Activated B cell treated with CpG ODN at 0.5 μM for 24 hours (primary cell): ENCODE measurements around the gene TECTA. TPM values are rescaled to one million over a fixed set of nuclear protein-coding genes. Genes with fewer than 3 reads are reported as not detected.

Experiments
- ATAC-seq: fragments of 200-7000 bp; cut with Tn5 transposase; one replicate; pipeline ENCODE4 v1.10.0; 2021; ENCODE audit warnings: low read depth, mild to moderate bottlenecking, moderate library complexity
- CTCF ChIA-PET: fragments of 350-600 bp; sonication (Branson Sonifier 250); formaldehyde crosslinking; loops from one replicate; lab custom pipeline; 2021; ENCODE audit warnings: antibody characterized with exemption; lab: Charles Lee
- POLR2A ChIA-PET: fragments of 350-600 bp; sonication (Branson Sonifier 250); formaldehyde crosslinking; loops from one replicate; lab custom pipeline; 2021; ENCODE audit warnings: antibody characterized with exemption; lab: Charles Lee
- DNase-seq: peaks from one replicate; pipeline ENCODE4 v3.0.0; 2022
- H3K27ac Mint-ChIP-seq: one replicate; pipeline ENCODE4 v1.8.0; 2020; ENCODE audit warnings: mixed read lengths
- H3K27me3 Mint-ChIP-seq: one replicate; pipeline ENCODE4 v1.8.0; 2021; ENCODE audit warnings: mixed read lengths
- H3K36me3 Mint-ChIP-seq: one replicate; pipeline ENCODE4 v1.8.0; 2021; ENCODE audit warnings: low read depth, mixed read lengths
- H3K4me1 Mint-ChIP-seq: one replicate; pipeline ENCODE4 v1.8.0; 2021; ENCODE audit warnings: mixed read lengths
- H3K4me3 Mint-ChIP-seq: one replicate; pipeline ENCODE4 v1.8.0; 2020; ENCODE audit warnings: mild to moderate bottlenecking, mixed read lengths
- H3K9me3 Mint-ChIP-seq: one replicate; pipeline ENCODE4 v1.8.0; 2020; ENCODE audit warnings: mixed read lengths
- CTCF ChIP-seq: fragments of 200-600 bp; IDR thresholded peaks from one replicate; pipeline ENCODE4 v1.8.0; 2022; ENCODE audit warnings: antibody characterized with exemption, mild to moderate bottlenecking
- intact Hi-C: fragments of 100-400 bp; cut with micrococcal nuclease; formaldehyde crosslinking; loops from one replicate; pipeline ENCODE4 v1.15.1; 2024
- total RNA-seq: library from RNA; stranded (reverse); gene quantifications from 2 replicates; pipeline ENCODE4 v1.2.3, GENCODE V29; 2022

The TECTA gene
- total RNA-seq, 1 donor from 2014 or later: 0.24 TPM

- ATAC-seq: no peak
- Mint-ChIP-seq H3K4me3 (no peak overlapping the region), H3K36me3 (peaks cover 6% of the 10 kb centered on the region), H3K4me1 (no peaks in the 10 kb centered on the region), H3K27me3 (peaks cover 5% of the 10 kb centered on the region), H3K9me3 (peaks cover 19% of the 10 kb centered on the region), H3K27ac (no peak overlapping the region)
- DNase-seq: no peak
- intact Hi-C loops: no loop called here
- TF ChIP-seq CTCF: no peak
- ChIA-PET CTCF (no interaction called here), POLR2A (no interaction called here)
Measured at GRCh38 chr11:121180183-121180582, 79.1 kb downstream of the TECTA start.

GRCh38 chr11:121188776-121189175 is 87.7 kb downstream of the TECTA start:
- ChIA-PET CTCF (no interaction called here), POLR2A (no interaction called here)
- Mint-ChIP-seq H3K27ac (no peak overlapping the region), H3K9me3 (no peaks in the 10 kb centered on the region), H3K27me3 (peaks cover 17% of the 10 kb centered on the region), H3K4me1 (no peaks in the 10 kb centered on the region), H3K4me3 (no peak overlapping the region), H3K36me3 (no peaks in the 10 kb centered on the region)
- no peak for TF ChIP-seq CTCF
- intact Hi-C loops: no loop called here
- no peak for DNase-seq
- ATAC-seq: no peak

GRCh38 chr11:121191818-121192217 is 90.8 kb downstream of the TECTA start:
- H3K27me3 Mint-ChIP-seq: peaks cover 28% of the 10 kb centered on the region
- POLR2A ChIA-PET: no interaction called here
- DNase-seq: no peak

GRCh38 chr11:121194731-121195596 is 93.9 kb downstream of the TECTA start:
- no peak for DNase-seq
- no peak overlapping the region for H3K27ac Mint-ChIP-seq
- no peaks in the 10 kb centered on the region for H3K9me3 Mint-ChIP-seq
- no peaks in the 10 kb centered on the region for H3K36me3 Mint-ChIP-seq
- peaks cover 25% of the 10 kb centered on the region for H3K27me3 Mint-ChIP-seq
- CTCF ChIA-PET: interaction anchor here (0.5 to 1.8 kb wide), 21 partner anchors 8 to 860 kb away, joined by 3 to 8 read pairs (median 4); no protein-coding TSS in a partner anchor
- TF ChIP-seq CTCF: no peak
- intact Hi-C loops: loop anchor here (1.0 to 5.0 kb wide), 5 partner anchors 268 to 860 kb away; partner anchors contain the start of gene GRIK4
- ATAC-seq: peak; percentile 52
- POLR2A ChIA-PET: no interaction called here
- no peak overlapping the region for H3K4me3 Mint-ChIP-seq
- H3K4me1 Mint-ChIP-seq: peaks cover 6% of the 10 kb centered on the region

More at GRCh38 chr11:121191818-121192217, 90.8 kb downstream of the TECTA start:
- Mint-ChIP-seq H3K36me3 (no peaks in the 10 kb centered on the region), H3K4me1 (peaks cover 6% of the 10 kb centered on the region), H3K27ac (no peak overlapping the region), H3K9me3 (no peaks in the 10 kb centered on the region), H3K4me3 (no peak overlapping the region)
- ATAC-seq: no peak
- TF ChIP-seq CTCF: no peak
- CTCF ChIA-PET: interaction anchor here (0.8 kb wide), 1 partner anchor 772 kb away, joined by 3 read pairs; no protein-coding TSS in a partner anchor
- intact Hi-C loops: loop anchor here (5.0 kb wide), 1 partner anchor 265 kb away; no protein-coding TSS in a partner anchor

GRCh38 chr11:121198491-121198890 is 97.4 kb downstream of the TECTA start:
- ATAC-seq: no peak
- H3K27me3 Mint-ChIP-seq: peaks cover 20% of the 10 kb centered on the region
- H3K4me3 Mint-ChIP-seq: no peak overlapping the region
- H3K4me1 Mint-ChIP-seq: peaks cover 6% of the 10 kb centered on the region
- no peak for TF ChIP-seq CTCF
- ChIA-PET POLR2A (no interaction called here), CTCF (no interaction called here)
- no peak overlapping the region for H3K27ac Mint-ChIP-seq
- no peaks in the 10 kb centered on the region for H3K9me3 Mint-ChIP-seq
- H3K36me3 Mint-ChIP-seq: no peaks in the 10 kb centered on the region
- intact Hi-C loops: no loop called here
- DNase-seq: no peak
